GM18873 (cell line): ENCODE measurements around the gene SLIT3.

ENCODE experiments used
- ATAC-seq: cut with Tn5 transposase; IDR thresholded peaks from one replicate; pipeline ENCODE4 v1.9.1; 2021; ENCODE audit warnings: mild to moderate bottlenecking, moderate library complexity, moderate number of reproducible peaks; ENCODE audit not compliant: unreplicated experiment, low FRiP score

Gene SLIT3

GRCh38 chr5:168883991-168884390 lies 416.9 kb downstream of the SLIT3 start:
- no peak for ATAC-seq

- no peak for ATAC-seq
Observed at GRCh38 chr5:168883281-168883741, 417.6 kb downstream of the SLIT3 start.

GRCh38 chr5:168882283-168882682 lies 418.7 kb downstream of the SLIT3 start:
- no peak for ATAC-seq

- no peak for ATAC-seq
Observed at GRCh38 chr5:168881427-168882149, 419.4 kb downstream of the SLIT3 start.

GRCh38 chr5:168879929-168880328 lies 421.0 kb downstream of the SLIT3 start:
- peak; percentile 93 for ATAC-seq

- ATAC-seq = no peak
Observed at GRCh38 chr5:168879331-168879730, 421.6 kb downstream of the SLIT3 start.

- no peak for ATAC-seq
Observed at GRCh38 chr5:168878135-168878745, 422.7 kb downstream of the SLIT3 start.

- ATAC-seq = no peak
Observed at GRCh38 chr5:168877132-168877892, 423.6 kb downstream of the SLIT3 start.

- no peak for ATAC-seq
Observed at GRCh38 chr5:168876419-168876818, 424.5 kb downstream of the SLIT3 start.

- no peak for ATAC-seq
Observed at GRCh38 chr5:168875832-168876231, 425.1 kb downstream of the SLIT3 start.

GRCh38 chr5:168874713-168875380 lies 426.1 kb downstream of the SLIT3 start:
- no peak for ATAC-seq

- no peak for ATAC-seq
Observed at GRCh38 chr5:168872246-168872645, 428.7 kb downstream of the SLIT3 start.

GRCh38 chr5:168870910-168871309 lies 430.0 kb downstream of the SLIT3 start:
- no peak for ATAC-seq

GRCh38 chr5:168869615-168870227 lies 431.2 kb downstream of the SLIT3 start:
- ATAC-seq = no peak

- no peak for ATAC-seq
Observed at GRCh38 chr5:168867241-168867640, 433.7 kb downstream of the SLIT3 start.

GRCh38 chr5:168865968-168866367 lies 435.0 kb downstream of the SLIT3 start:
- ATAC-seq = no peak

- no peak for ATAC-seq
Observed at GRCh38 chr5:168863021-168863420, 437.9 kb downstream of the SLIT3 start.

- ATAC-seq = no peak
Observed at GRCh38 chr5:168860503-168860902, 440.4 kb downstream of the SLIT3 start.

GRCh38 chr5:168860081-168860480 lies 440.9 kb downstream of the SLIT3 start:
- ATAC-seq = no peak

GRCh38 chr5:168859471-168859870 lies 441.5 kb downstream of the SLIT3 start:
- no peak for ATAC-seq
